ENCODE measurements around the gene CD320.
"Not testable (repeated sequence)": the region's sequence is repeated elsewhere in the genome, so short reads cannot be mapped to it uniquely, and the experiment has no call there.

Gene CD320

DNA sequence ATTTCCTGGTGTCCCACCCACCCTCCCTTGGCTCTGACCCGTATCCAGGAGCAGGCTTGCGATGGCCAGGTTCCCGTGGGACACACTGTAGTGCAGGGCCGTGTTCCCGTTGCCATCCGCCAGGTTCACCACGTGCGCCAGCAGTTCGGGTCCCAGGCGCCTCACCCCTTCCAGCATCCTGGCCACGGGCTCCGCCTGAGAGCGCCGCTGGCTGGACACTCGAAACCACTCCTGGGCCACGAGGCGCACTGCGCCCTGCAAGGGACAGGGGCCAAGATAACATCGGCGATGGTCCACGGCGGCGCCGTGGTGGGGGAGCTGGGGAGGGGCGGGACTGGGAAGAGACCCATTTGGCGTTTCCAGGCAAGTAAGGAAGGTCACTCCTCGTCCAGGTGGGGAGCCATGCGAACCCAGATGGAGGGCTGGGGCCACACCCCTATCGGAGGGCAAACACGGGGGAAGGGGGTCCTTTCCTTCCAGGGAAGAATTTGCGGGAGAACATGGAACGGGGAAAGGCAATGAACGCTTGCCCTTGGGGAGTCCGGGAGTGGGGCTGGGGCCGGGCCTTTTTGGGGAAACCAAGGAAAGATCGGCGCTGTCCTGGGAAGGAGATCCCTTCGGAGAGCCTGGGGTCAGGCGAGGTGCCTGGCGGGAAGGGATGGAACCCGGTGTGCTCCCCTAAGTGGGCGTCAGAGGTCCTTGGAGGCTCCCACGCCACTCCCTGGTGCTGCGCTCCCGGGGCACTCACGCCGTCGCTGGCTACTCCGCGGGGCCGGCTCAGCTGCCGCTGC, 25.0 kb upstream of the CD320 start:
- no peak for DNase-seq

DNA sequence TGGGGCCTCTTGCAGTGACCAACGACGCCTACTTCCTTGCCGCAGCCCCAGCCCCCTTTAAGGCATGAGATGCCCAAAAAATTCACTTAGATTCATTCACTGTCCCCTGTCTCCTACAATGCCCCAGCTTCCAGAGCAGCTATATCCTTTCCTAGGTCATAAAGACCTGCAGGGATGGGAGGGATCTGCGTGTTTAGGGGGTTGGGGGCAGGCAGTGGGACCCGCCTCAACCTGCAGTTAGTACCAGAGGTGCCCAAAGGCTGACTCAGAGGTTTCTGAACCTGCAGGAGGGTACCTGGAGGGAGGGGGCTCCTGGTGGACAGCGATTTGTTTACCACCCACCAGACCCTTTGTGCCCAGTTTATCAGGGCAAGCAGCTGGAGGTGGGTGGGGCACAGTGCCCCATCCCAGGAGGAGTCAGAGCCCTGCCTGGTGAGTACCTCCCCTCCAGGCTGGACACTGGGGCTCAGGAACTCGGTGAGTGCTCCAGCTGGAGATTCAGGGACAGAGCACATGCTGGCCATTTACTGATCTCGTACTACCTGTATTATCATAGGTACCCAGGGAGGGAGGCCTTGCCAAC, 23.2 kb upstream of the CD320 start:
- DNase-seq, result peak; percentile 61

DNA sequence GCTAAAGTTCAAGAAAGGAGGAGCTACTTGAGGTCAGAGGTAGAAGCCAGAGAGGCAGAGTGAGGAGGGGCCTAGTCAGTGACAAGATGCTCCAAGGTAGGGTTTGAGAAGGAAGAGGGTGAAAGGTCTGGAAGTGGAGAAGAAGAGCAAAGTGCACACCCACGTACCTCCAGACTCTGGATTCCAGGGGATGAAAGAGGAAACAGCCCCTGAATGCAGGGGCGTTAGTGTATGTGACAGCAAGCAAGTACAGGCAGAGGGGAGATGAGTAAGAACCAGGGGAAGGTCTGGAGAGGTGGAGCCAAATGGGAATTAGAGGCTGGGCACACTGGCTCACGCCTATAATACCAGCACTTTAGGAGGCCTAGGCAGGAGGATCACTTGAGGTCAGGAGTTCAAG, 21.8 kb upstream of the CD320 start:
- DNase-seq, result no peak

DNA sequence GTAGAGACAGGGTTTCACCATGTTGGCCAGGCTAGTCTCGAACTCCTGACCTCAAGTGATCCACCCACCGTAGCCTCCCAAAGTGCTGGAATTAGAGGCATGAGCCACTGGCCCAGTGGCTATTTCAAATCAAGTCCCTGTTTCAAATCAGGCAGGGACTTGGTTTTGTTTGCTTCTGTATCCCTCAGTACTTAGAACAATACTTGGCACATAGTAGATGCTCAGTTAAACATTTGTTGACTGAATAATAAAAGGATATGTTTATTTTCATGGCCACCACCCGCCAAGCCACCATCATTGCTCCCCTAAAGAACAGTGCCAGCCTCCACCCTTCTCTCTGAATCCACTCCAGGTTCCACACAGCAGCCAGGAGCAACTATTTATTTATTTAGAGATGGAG, 17.3 kb upstream of the CD320 start:
- DNase-seq, result no peak

DNA sequence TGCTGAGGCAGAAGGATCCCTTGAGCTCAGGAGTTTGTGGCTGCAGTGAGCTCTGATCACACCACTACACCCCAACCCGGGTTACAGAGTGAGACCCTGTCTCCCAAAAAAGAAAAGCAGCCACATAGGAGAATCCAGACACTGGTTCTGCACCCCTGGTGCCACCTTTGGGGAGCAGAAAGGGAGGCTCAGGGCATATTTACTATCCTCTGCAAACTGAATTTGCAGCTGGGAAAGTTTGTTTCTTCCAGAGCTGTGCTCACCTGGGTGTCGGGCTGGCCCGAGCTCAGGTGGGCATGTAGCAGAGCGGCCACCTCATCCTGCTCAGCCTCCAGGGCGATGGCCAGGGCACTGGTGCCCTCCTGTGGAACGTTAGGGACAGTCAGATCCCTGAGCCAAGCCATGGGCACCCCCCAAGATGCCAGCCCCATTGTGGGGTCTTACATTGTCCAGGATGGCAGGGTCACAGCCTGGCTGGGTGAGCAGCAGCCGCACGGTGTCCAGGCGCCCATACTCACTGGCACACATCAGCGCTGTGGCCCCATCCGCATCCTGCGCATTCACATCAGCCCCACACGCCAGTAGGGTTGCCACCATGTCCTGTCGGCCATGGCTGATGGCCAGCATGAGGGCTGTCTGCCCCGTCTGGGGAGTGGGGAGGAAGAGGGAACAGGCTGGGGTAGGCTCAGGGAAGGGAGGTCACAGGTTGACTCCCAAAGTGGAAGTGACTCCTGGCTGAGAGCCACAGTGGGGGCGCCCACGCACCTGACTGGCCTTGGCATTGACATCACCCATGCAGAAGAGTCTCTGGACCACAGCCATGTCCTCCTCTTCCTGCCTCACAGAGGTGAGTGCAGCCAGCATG, 16.3 kb upstream of the CD320 start:
- DNase-seq, result peak; percentile 23

DNA sequence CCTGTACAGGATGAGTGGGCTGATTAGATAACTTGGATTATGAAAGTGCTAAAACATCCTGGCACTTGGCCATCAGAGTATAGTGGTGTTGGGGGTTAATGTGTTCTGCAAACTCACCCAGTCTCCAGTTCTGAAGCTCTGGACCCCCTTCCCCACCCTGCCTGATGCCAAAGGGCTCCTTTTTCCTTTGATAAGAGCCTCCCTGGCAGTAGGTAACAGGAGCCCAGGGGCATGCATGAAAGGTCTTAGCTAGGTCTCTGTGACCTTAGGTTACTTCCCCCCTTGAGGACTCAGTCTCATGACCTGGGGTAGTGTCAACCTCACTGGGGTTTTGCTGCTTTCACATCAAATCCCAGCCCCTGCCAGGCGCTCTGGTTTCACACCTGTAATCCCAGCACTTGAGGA, 15.6 kb upstream of the CD320 start:
- DNase-seq, result peak; percentile 61

DNA sequence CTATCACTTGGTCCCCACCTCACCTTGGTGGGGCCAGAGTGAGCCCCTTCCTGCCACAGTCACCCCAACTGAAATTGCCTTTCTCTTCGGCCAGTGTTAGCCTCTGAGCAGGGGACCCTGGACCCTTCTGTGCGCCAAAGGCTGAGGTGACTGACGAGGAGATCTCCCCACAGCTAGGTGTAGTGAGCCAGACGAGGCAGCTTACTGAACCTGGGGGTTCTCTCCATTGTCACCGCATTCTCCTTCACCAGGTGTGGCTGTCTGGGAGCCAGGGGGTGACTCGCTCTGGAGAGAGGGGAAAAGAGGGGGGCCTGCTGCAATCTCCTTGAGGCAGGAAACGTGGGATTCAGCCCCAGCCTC, 14.5 kb upstream of the CD320 start:
- DNase-seq, result no peak

DNA sequence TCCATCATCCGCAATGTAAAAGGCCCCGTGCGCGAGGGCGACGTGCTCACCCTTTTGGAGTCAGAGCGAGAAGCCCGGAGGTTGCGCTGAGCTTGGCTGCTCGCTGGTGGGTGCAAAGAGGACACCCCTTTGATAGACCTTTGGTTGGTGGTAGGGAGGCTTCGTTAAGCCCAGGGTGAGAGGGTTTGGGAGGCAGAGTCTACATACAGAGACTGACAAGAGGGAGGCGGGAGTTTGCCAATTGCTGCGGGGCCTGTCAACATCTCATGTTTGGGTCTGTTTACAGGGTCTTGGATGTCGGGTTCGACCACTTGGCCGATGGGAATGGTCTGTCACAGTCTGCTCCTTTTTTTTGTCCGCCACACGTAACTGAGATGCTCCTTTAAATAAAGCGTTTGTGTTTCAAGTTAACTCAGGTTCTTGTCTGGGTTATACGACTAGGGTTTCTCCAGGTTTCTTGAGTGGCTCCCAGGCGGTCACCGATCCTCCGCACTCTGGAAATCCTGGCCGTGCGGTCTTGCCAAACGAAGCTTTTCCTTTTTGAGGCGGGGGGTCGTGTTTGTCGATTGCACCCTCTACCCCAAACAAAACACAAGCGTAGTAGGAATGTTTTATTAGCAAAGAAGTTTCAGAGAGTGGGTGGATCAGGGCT, 14.0 kb upstream of the CD320 start:
- DNase-seq, result peak; percentile 18

DNA sequence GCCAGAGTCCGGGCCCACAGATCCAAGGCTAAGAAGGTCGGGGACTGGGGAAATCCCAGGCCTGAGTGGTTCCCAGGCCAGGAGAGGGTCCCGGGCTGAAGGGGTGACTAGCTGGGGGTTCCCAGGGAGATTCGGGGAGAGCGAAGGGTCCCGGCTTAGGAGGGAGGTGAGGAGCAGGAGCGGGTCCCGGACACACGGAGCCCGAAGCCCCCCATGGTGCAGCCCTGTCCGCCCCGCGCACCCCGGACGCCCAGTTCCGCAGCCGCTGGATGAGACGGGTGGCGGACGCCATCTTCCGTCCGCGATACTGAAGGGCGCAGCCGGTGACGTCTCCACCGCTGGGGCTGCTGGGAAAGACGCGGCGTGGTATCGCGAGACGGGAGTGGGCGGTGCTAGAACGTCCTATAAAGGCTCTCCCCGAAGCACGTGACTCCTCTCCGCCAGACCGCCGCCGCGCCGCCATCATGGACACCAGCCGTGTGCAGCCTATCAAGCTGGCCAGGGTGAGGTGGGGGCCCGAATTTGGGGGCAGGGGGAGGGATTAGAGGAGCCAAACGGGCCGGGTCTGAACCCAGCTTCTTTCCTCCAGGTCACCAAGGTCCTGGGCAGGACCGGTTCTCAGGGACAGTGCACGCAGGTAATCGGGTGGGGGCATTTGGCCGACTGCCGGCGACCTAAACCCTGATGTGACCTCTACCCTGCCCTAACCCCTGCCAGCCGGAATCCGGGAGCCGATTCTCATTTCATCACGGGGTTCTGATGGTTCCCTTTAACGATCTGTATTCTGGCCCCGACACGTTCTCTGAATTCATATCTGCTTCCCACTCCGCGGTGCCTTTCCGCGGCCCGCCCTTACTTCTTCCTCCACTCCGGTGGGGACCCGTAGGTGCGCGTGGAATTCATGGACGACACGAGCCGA, 13.2 kb upstream of the CD320 start, which contains the start of the genes NDUFA7 and RPS28:
TSS of gene NDUFA7 (minus strand) at position 309 of the 919 bp plus-strand sequence. CDS start at position 292, 17 bp downstream.
TSS of gene RPS28 (plus strand) at position 430 of the 919 bp plus-strand sequence. CDS start at position 465, 35 bp downstream.
- peak; percentile 95 for DNase-seq

DNA sequence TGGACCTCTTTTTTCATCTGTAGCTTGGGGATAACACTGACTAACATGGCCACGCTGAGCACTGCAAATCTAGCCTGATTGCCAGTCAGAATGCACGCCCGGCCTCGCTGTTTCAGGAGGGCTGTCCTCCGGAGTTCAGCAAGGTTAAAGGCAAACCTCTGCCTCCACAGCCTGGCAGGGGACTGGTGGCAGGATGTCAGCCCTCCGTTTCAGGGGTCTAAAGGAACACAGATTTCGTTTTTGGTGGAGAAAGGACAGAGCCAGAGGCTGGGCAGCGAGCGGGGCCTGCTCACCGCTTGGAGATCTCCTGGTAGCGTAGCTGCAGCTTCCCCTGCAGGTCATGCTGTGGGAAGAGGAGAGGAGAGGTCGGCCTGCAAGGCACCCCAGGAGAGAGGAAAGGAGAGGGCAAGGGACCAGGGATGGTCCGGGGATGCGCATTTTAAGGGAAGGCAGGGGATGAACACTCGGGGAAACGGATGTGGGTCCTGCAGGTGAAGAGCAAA, 12.5 kb upstream of the CD320 start:
- DNase-seq, result peak; percentile 27

DNA sequence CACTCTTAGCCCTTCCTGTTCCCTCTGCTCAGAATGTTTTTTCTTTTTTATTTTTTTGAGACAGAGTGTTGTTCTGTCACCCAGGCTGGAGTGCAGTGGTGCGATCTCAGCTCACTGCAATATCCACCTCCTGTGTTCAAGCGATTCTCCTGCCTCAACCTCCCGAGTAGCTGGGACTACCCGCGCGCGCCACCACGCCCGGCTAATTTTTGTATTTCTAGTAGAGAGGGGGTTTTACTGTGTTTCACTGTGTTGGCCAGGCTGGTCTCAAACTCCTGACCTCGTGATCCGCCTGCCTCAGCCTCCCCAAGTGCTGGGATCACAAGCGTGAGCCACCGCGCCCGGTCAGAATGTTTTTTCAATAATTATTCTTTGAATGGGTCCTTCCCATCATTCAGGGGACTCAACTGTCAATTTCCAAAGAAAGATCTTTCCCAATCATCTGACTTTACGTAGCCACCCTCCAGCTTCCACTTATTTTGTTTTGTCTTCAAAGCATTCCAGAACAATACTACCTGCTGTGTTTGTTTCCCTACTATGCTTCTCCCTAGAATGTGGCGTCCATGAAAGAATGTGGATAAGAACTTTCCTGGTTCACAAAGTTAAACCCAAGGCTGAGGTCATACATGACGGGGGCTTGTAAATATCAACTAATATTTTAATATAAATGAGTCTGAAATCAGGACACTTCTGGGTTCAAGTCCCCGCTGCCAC, 11.8 kb upstream of the CD320 start:
- DNase-seq, result no peak

DNA sequence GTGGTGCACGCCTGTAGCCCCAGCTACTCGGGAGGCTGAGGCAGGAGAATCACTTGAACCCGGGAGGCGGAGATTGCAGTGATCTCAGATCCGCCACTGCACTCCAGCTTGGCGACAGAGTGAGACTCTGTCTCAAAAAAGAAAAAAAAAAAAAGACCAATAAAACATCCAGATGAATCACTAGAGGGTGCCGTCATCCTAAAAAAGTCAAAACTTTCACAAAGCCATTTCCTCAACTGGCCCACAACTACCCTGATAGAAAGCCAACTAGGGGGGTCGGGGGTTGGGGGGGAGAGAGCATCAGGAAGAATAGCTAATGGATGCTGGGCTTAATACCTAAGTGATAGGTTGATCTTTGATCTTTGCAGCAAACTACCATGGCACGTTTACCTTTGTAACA, 10.7 kb upstream of the CD320 start:
- peak; percentile 42 for DNase-seq

DNA sequence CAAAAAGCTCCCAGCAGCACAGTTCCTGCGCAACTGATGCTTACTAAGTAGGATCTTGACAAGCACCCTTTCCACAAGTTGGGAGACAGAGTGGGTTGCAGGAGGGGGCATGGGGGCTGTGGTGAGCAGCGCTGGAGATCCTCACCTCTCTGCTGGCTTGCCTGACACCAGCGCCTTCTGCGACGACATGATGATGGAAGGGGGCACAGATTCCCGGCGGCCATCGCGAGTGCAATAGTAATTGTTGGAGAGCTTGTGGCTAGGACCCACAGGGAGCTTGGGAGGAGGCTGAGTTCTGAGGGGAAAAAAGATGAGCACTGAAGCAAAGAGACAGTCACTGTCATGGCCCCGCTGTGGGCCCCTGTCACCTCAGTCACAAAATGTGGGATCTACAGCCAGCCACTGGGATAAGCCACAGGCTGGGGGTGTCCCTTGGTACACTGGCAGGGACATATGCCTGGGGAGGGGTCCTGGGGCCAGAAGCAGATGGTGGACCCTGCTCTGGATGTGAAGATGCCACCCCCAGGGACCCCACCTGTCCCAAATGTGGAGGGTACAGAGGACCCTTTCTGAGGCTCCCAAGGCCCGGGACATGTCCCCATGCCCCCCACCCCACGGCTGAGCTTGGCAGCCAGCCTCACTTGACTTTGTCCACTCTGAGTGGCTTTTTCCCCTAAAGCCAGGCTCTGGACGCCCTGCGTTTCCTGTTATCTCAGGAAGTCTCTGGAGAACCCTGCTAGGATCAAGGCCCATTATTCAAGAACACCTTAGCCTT, 8.4 kb upstream of the CD320 start:
- no peak for DNase-seq

DNA sequence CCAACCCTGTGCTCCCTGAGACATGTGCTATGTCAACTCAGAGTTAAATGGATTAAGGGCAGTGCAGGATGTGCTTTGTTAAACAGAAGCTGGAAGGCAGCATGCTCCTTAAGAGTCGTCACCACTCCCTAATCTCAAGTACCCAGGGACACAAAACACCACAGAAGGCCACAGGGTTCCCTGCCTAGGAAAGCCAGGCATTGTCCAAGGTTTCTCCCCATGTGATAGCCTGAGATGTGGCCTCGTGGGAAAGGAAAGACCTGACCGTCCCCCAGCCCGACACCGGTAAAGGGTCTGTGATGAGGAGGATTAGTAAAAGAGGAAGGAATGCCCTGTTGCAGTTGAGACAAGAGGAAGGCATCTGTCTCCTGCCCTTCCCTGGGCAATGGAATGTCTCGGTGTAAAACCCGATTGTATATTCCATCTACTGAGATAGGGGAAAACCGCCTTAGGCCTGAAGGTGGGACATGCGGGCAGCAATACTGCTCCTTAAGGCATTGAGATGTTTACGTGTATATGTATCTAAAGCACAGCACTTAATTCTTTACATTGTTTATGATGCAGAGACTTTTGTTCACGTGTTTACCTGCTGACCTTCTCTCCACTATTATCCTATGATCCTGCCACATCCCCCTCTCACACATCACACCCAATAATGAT, 7.0 kb upstream of the CD320 start:
- DNase-seq, result not testable (repeated sequence)

DNA sequence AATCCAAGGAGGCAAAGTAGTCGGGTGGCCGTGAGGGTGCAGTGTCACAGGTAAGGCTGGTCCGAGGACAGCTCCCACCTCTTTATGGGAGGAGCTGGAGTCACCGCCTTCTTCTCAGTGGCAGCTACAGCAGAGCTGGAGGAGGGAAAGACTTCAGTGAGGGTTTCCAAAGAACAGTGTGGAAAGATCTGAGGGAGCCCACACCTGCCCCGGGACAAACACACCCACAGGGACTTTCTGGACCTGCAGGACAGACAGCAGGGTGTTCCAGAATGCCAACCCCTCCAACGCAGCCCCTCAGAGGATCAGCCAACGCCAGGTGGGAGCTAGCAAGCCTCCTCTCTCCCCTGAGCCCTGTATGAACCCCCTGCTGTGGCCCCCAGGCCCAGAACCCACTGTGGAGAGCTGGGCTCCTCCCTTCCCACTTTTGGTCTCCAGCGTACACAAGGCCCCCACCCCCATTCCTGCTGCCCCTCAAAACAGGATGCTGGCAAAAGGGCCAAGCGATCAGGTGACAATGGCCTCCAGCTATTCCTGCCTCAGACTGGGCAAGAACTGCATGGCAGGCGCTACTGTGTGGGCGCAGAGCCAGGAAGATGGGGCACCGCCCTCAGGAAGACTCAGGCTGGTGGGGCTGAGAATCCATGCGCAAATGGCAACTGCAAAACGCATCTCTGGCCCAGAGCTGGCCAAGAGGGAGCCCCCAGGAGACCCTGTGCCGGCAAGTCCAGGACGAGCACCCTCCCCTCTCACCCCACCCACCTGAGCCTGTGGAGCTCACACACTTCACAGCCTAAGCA, 3.5 kb upstream of the CD320 start:
- DNase-seq, result peak; percentile 83

DNA sequence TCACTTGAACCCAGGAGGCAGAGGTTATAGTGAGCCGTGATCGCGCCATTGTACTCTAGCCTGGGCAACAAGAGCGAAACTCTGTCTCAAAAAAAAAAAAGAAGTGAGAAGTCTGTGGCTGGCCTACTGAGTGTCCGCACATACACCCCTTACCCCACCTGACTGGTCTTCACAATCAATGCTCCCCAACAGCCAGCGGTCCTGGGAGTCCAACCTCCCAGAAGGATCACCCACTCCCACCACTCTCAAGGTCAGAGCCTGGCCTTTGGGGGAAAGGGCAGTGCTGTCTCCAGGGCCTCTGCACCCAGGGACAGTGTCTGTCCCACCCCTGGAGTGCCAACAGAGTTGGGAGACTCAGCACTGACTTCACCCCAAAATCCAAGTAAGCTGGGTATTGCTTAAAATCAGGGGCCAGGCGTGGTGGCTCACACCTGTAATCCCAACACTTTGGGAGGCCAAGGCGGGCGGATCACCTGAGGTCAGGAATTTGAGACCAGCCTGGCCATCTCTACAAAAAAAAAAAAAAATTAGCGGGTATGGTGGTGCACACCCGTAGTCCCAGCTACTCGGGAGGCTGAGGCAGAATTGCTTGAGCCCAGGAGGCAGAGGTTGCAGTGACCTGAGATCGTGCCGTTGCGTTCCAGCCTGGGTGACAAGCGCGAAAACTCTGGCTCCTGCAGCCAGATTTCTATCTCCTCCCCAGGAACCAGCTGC, 2.3 kb upstream of the CD320 start:
- DNase-seq, result no peak

DNA sequence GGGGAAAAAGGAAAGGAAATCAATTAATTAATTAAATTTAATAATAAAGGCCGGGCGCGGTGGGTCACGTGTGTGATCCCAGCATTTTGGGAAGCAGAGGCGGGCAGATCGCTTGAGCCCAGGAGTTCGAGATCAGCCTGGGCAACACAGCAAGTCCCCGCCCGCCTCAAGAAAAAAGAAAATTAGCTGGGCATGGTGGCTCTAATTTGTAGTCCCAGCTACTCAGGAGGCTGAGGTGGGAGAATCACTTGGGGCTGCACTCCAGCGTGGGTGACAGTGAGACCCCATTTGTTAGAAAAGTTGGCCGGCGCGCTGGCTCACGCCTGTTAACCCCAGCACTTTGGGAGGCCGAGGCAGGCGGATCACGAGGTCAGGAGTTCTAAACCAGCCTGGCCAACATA, 733 bp upstream of the CD320 start:
- DNase-seq, result no peak

DNA sequence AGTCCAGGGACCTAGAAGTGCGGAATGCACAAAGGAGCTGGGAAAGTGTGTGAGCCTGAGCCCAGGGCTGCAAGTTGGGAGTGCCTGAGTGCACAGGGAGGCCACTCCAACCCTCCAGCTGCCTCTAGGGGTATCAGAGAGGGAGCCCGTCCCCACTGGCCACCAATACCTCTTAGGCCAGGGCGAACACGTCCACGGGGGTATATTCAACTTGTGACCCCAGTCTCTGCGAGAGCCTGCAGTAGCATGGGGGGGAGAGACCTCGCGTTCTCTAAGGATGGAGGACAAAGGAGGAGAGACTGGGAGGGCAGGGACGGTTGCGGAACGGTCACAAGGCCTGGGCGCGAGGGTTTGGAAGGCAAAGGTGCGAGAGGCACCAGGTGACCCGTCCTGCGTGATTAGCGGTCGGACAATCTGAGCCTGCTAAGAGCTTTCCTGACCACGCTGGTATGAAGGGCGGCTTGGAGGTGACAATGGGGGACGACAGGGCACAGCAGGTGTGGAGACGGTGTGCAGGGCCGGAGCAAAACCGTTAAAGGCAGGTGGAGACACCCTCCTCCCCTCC, 676 bp downstream of the CD320 start:
- peak; percentile 25 for DNase-seq
